Measurements from ENCODE around the gene DLGAP4. TPM values are rescaled to one million over a fixed set of nuclear protein-coding genes. Genes with fewer than 3 reads are reported as not detected.

The DLGAP4 gene
- total and polyA plus RNA-seq, 2 of the 13 experiments (the other 11 are each of a cell fraction or from before 2014, with no cell fraction given) = 15.2 to 26.7 TPM

DNA sequence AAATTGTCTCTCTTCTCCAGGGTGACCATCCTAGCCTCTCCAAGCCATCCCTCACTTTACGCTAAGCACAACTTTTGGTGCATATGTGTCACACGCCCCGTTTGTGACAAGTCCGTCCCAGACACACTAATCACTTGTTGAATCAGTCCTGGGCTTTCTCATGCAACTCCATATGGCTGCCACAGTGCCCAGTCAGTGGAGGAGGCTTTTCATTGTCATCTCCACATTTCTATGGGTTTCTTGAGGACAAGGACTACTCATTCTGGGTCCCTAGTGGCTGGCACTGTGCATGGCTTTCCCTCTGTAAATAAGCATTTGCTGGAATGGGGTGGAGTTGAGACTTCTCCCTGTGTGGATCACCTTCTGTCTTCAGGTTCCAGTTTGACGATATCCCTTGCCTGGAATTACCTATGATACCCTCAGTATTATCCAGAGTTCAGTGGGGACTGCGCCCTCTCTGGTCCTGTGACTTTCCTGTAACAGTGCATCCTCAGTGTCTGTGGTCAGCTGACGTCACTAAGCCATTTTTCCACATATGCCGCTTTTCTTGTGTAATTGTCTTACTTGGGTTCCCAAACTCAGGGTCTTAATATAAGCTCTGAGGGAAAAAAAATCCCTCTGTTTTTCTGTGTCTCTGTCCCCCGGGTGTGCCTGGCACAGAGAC is 175.4 kb downstream of the DLGAP4 start (continued):
- TF ChIP-seq, protein P1, sequence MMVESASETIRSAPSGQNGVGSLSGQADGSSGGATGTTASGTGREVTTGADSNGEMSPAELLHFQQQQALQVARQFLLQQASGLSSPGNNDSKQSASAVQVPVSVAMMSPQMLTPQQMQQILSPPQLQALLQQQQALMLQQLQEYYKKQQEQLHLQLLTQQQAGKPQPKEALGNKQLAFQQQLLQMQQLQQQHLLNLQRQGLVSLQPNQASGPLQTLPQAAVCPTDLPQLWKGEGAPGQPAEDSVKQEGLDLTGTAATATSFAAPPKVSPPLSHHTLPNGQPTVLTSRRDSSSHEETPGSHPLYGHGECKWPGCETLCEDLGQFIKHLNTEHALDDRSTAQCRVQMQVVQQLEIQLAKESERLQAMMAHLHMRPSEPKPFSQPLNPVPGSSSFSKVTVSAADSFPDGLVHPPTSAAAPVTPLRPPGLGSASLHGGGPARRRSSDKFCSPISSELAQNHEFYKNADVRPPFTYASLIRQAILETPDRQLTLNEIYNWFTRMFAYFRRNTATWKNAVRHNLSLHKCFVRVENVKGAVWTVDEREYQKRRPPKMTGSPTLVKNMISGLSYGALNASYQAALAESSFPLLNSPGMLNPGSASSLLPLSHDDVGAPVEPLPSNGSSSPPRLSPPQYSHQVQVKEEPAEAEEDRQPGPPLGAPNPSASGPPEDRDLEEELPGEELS (CRISPR knock-in tag; IDR thresholded peaks at IDR 0.05) = no peak
- TF ChIP-seq, protein P2, sequence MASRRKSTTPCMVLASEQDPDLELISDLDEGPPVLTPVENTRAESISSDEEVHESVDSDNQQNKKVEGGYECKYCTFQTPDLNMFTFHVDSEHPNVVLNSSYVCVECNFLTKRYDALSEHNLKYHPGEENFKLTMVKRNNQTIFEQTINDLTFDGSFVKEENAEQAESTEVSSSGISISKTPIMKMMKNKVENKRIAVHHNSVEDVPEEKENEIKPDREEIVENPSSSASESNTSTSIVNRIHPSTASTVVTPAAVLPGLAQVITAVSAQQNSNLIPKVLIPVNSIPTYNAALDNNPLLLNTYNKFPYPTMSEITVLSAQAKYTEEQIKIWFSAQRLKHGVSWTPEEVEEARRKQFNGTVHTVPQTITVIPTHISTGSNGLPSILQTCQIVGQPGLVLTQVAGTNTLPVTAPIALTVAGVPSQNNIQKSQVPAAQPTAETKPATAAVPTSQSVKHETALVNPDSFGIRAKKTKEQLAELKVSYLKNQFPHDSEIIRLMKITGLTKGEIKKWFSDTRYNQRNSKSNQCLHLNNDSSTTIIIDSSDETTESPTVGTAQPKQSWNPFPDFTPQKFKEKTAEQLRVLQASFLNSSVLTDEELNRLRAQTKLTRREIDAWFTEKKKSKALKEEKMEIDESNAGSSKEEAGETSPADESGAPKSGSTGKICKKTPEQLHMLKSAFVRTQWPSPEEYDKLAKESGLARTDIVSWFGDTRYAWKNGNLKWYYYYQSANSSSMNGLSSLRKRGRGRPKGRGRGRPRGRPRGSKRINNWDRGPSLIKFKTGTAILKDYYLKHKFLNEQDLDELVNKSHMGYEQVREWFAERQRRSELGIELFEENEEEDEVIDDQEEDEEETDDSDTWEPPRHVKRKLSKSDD (CRISPR knock-in tag; IDR thresholded peaks at IDR 0.05; ENCODE audit: low read depth) = no peak
- TF ChIP-seq NFIC (IDR thresholded peaks at IDR 0.05; ENCODE audit: low read length) (no peak), ZMAT3 (CRISPR knock-in tag; conservative IDR thresholded peaks at IDR 0.05) (no peak), MEIS1 (CRISPR knock-in tag; IDR thresholded peaks at IDR 0.05; ENCODE audit: borderline replicate concordance) (no peak), JUNB (CRISPR knock-in tag; IDR thresholded peaks at IDR 0.05; ENCODE audit: borderline replicate concordance) (no peak), PAX8 (CRISPR knock-in tag; IDR thresholded peaks at IDR 0.05; ENCODE audit: borderline replicate concordance) (no peak), FOXA3 (CRISPR knock-in tag; IDR thresholded peaks at IDR 0.05) (no peak), ETV6 (CRISPR knock-in tag; conservative IDR thresholded peaks at IDR 0.05) (no peak), ZBTB38 (CRISPR knock-in tag; IDR thresholded peaks at IDR 0.05) (no peak), AKAP8 (CRISPR knock-in tag; IDR thresholded peaks at IDR 0.05) (no peak)
- TF ChIP-seq, protein P3, sequence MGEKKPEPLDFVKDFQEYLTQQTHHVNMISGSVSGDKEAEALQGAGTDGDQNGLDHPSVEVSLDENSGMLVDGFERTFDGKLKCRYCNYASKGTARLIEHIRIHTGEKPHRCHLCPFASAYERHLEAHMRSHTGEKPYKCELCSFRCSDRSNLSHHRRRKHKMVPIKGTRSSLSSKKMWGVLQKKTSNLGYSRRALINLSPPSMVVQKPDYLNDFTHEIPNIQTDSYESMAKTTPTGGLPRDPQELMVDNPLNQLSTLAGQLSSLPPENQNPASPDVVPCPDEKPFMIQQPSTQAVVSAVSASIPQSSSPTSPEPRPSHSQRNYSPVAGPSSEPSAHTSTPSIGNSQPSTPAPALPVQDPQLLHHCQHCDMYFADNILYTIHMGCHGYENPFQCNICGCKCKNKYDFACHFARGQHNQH (CRISPR knock-in tag; IDR thresholded peaks at IDR 0.05) = no peak
- TF ChIP-seq, protein P4, sequence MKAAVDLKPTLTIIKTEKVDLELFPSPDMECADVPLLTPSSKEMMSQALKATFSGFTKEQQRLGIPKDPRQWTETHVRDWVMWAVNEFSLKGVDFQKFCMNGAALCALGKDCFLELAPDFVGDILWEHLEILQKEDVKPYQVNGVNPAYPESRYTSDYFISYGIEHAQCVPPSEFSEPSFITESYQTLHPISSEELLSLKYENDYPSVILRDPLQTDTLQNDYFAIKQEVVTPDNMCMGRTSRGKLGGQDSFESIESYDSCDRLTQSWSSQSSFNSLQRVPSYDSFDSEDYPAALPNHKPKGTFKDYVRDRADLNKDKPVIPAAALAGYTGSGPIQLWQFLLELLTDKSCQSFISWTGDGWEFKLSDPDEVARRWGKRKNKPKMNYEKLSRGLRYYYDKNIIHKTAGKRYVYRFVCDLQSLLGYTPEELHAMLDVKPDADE (CRISPR knock-in tag; IDR thresholded peaks at IDR 0.05) = no peak
- TF ChIP-seq, protein P5, sequence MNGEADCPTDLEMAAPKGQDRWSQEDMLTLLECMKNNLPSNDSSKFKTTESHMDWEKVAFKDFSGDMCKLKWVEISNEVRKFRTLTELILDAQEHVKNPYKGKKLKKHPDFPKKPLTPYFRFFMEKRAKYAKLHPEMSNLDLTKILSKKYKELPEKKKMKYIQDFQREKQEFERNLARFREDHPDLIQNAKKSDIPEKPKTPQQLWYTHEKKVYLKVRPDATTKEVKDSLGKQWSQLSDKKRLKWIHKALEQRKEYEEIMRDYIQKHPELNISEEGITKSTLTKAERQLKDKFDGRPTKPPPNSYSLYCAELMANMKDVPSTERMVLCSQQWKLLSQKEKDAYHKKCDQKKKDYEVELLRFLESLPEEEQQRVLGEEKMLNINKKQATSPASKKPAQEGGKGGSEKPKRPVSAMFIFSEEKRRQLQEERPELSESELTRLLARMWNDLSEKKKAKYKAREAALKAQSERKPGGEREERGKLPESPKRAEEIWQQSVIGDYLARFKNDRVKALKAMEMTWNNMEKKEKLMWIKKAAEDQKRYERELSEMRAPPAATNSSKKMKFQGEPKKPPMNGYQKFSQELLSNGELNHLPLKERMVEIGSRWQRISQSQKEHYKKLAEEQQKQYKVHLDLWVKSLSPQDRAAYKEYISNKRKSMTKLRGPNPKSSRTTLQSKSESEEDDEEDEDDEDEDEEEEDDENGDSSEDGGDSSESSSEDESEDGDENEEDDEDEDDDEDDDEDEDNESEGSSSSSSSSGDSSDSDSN (CRISPR knock-in tag; IDR thresholded peaks at IDR 0.05) = no peak
- TF ChIP-seq, protein P6, sequence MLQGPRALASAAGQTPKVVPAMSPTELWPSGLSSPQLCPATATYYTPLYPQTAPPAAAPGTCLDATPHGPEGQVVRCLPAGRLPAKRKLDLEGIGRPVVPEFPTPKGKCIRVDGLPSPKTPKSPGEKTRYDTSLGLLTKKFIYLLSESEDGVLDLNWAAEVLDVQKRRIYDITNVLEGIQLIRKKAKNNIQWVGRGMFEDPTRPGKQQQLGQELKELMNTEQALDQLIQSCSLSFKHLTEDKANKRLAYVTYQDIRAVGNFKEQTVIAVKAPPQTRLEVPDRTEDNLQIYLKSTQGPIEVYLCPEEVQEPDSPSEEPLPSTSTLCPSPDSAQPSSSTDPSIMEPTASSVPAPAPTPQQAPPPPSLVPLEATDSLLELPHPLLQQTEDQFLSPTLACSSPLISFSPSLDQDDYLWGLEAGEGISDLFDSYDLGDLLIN (CRISPR knock-in tag; IDR thresholded peaks at IDR 0.05; ENCODE audit: borderline replicate concordance) = no peak

Measured in HepG2 (cell line).